Body of pancreas (tissue), 4 donors: Measurements from ENCODE around the gene PTPRT.

Experiments used
- POLR2A ChIP-seq, 3 donors: fragments of 450-650 bp; IDR thresholded peaks; one replicate each; pipeline ENCODE4 v1.6.1; 2016; ENCODE audit warnings: antibody characterized with exemption in 3 of 3, mild to moderate bottlenecking in 2 of 3
- TF ChIP-seq, protein P1 (sequence below), 7 experiments: fragments of 450-650 bp in 4 of 7; fragments of 200-600 bp in 3 of 7; sonication (generic) in 3 of 7; IDR thresholded peaks; one replicate each; pipeline ENCODE4 v1.5.1; 2016 to 2019; ENCODE audit warnings: antibody characterized with exemption in 7 of 7

- no peak for TF ChIP-seq POLR2A (IDR thresholded peaks at IDR 0.05)
- TF ChIP-seq, protein P1, sequence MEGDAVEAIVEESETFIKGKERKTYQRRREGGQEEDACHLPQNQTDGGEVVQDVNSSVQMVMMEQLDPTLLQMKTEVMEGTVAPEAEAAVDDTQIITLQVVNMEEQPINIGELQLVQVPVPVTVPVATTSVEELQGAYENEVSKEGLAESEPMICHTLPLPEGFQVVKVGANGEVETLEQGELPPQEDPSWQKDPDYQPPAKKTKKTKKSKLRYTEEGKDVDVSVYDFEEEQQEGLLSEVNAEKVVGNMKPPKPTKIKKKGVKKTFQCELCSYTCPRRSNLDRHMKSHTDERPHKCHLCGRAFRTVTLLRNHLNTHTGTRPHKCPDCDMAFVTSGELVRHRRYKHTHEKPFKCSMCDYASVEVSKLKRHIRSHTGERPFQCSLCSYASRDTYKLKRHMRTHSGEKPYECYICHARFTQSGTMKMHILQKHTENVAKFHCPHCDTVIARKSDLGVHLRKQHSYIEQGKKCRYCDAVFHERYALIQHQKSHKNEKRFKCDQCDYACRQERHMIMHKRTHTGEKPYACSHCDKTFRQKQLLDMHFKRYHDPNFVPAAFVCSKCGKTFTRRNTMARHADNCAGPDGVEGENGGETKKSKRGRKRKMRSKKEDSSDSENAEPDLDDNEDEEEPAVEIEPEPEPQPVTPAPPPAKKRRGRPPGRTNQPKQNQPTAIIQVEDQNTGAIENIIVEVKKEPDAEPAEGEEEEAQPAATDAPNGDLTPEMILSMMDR (IDR thresholded peaks at IDR 0.05) = no peak
Measured at GRCh38 chr20:42370075-42370474, 819.6 kb downstream of the PTPRT start.
